Pancreas (tissue), 10 donors: ENCODE data around the gene C1orf185. TPM values are rescaled to one million over a fixed set of nuclear protein-coding genes. Genes with fewer than 3 reads are reported as not detected.
"Not testable (repeated sequence)": the region's sequence is repeated elsewhere in the genome, so short reads cannot be mapped to it uniquely, and the experiment has no call there.

Experiments
- ATAC-seq, 4 donors: fragments of 200-7000 bp; cut with Tn5 transposase; one replicate each; pipeline versions ENCODE4 v1.8.0 to v1.9.1; 2020; ENCODE audit warnings: mild to moderate bottlenecking in 4 of 4, moderate library complexity in 4 of 4
- DNase-seq, 6 donors: peaks; one replicate each; pipeline ENCODE4 v3.0.0-alpha.2; 2020
- FAIRE-seq: peaks from 2 replicates; lab custom pipeline; 2012; peaks lifted over from hg19 to GRCh38; lab: Jason Lieb, UNC
- H3K27ac ChIP-seq, 4 donors: fragments of 200-600 bp; sonication (generic); 1 replicate in 3 of 4; 2 replicates in 1 of 4; pipeline versions ENCODE4 v1.5.0 to v1.8.0; 2020
- H3K27me3 ChIP-seq, 4 donors: fragments of 200-600 bp; one replicate each; pipeline ENCODE4 v1.8.0; 2021
- H3K36me3 ChIP-seq, 3 donors: fragments of 200-600 bp; sonication (generic) in 1 of 3; one replicate each; pipeline versions ENCODE4 v1.5.0 to v1.8.0; 2020 to 2021
- H3K4me1 ChIP-seq, 3 donors: fragments of 200-600 bp; one replicate each; pipeline ENCODE4 v1.8.0; 2021
- H3K4me3 ChIP-seq, 4 donors: fragments of 200-600 bp; sonication (generic) in 2 of 4; one replicate each; pipeline versions ENCODE4 v1.5.0 to v1.8.0; 2020 to 2021
- H3K9me3 ChIP-seq, 4 donors: fragments of 200-600 bp; one replicate each; pipeline ENCODE4 v1.8.0; 2021
- CTCF ChIP-seq, 4 donors: fragments of 200-600 bp; sonication (generic) in 3 of 4; IDR thresholded peaks; one replicate each; pipeline versions ENCODE4 v1.5.0 to v1.8.0; 2021; ENCODE audit warnings: antibody characterized with exemption in 4 of 4
- WGBS, 2 donors: extraction: QIAGEN DNeasy Blood & Tissue Kit; methylation state at CpG; one replicate each; pipeline ENCODE4 v1.1.7; 2013; 5-methylcytosine and 5-hydroxymethylcytosine counted together
- intact Hi-C, 3 donors: fragments of 100-400 bp; cut with DNase I; formaldehyde crosslinking; loops; one replicate each; pipeline versions ENCODE4 v1.11.1 to v1.14.2; 2022
- polyA plus RNA-seq, 2 donors: library from polyadenylated mRNA; stranded (reverse); fragments of 200-250 nt; gene quantifications; one replicate each; pipeline ENCODE4 v1.2.3, GENCODE V29; 2013
- total RNA-seq, 6 donors: library from RNA; stranded (reverse); fragmentation: NEBNext Ultra II Directional in 4 of 6; extraction: Animal tissue kit (Norgen Biotek cat#: 25700) in 4 of 6; gene quantifications; one replicate each; pipeline versions ENCODE4 v1.2.1 to v1.2.4, GENCODE V29; 2021 to 2023
- donor health status: healthy with polysubstance abuse.
- donor health status: DM: no; HTN: no; CAD: no; lungs with moderate emphysema.
- donor health status: DM: no; HTN: no; CAD: no.
- donor health status: control.
- donor health status: control.
- donor health status: Bipolar disorder and iron deficiency.
- donor health status: DM: yes; HTN: yes; CAD: no.
- donor health status: DM: no; HTN: no; CAD: no.
- donor health status: DM: no; HTN: no; CAD: no.
- donor health status: DM: yes; HTN: yes; CAD: no.

Gene C1orf185
- total and polyA plus RNA-seq, 8 donors = not detected

- WGBS, 2 donors = 38 to 56% methylated on average over 2 of the region's 2 CpGs
- ATAC-seq (peak in 2 of 4 donors; percentile 22 to 30), DNase-seq (no peak), FAIRE-seq (no peak)
- Histone ChIP-seq H3K27me3 (no peaks in the 10 kb centered on the region), H3K36me3 (no peaks in the 10 kb centered on the region), H3K4me3 (no peak overlapping the region), H3K27ac (no peak overlapping the region), H3K9me3 (no peaks in the 10 kb centered on the region), H3K4me1 (no peaks in the 10 kb centered on the region)
- TF ChIP-seq CTCF (IDR thresholded peaks at IDR 0.05) = no peak
- intact Hi-C loops = no loop called here
These were observed 73.2 kb downstream of the C1orf185 start for GRCh38 chr1:51175278-51175677.

GRCh38 chr1:51177988-51178387 is 76.0 kb downstream of the C1orf185 start:
- 88 to 93% methylated on average over 6 of the region's 6 CpGs for whole genome bisulfite sequencing, 2 donors
- intact Hi-C loops = not testable (repeated sequence)

GRCh38 chr1:51188230-51188629 is 86.2 kb downstream of the C1orf185 start:
- intact Hi-C loops = loop anchor here in 1 of 3 donors (10.0 kb wide), 1 partner anchor 413 kb away; no protein-coding TSS in a partner anchor
- DNase-seq = no peak
- Histone ChIP-seq H3K36me3 (no peaks in the 10 kb centered on the region), H3K27me3 (no peaks in the 10 kb centered on the region), H3K9me3 (no peaks in the 10 kb centered on the region), H3K27ac (no peak overlapping the region), H3K4me3 (no peak overlapping the region), H3K4me1 (no peaks in the 10 kb centered on the region)
- TF ChIP-seq CTCF (IDR thresholded peaks at IDR 0.05) = no peak
- FAIRE-seq = no peak
- ATAC-seq = peak in 1 of 4 donors; percentile 34

More at GRCh38 chr1:51177988-51178387, 76.0 kb downstream of the C1orf185 start:
- FAIRE-seq, H3K4me1 ChIP-seq, H3K9me3 ChIP-seq, ATAC-seq, H3K27me3 ChIP-seq, DNase-seq, H3K4me3 ChIP-seq, H3K36me3 ChIP-seq, H3K27ac ChIP-seq: not testable (repeated sequence)

GRCh38 chr1:51189421-51190073 is 87.5 kb downstream of the C1orf185 start:
- DNase-seq = peak in 3 of 6 donors; percentile 9 to 41 (median 30)
- no peak overlapping the region for H3K27ac ChIP-seq
- peak; percentile 56 to 89 (median 84) for ATAC-seq
- TF ChIP-seq CTCF (IDR thresholded peaks at IDR 0.05) = peak; percentile 51 to 79 (median 64)
- no peak overlapping the region for H3K4me3 ChIP-seq
- H3K9me3 ChIP-seq = no peaks in the 10 kb centered on the region
- H3K4me1 ChIP-seq = no peaks in the 10 kb centered on the region
- intact Hi-C loops = loop anchor here in 1 of 3 donors (10.0 kb wide), 1 partner anchor 415 kb away; no protein-coding TSS in a partner anchor
- FAIRE-seq = peak; percentile 97
- H3K36me3 ChIP-seq = no peaks in the 10 kb centered on the region
- 26 to 32% methylated on average over 2 of the region's 2 CpGs for WGBS, 2 donors
- no peaks in the 10 kb centered on the region for H3K27me3 ChIP-seq

GRCh38 chr1:51190961-51191360 is 88.9 kb downstream of the C1orf185 start:
- Histone ChIP-seq H3K4me1 (no peaks in the 10 kb centered on the region), H3K4me3 (no peak overlapping the region), H3K27ac (no peak overlapping the region), H3K9me3 (no peaks in the 10 kb centered on the region), H3K36me3 (no peaks in the 10 kb centered on the region), H3K27me3 (no peaks in the 10 kb centered on the region)
- ATAC-seq (no peak), FAIRE-seq (no peak), DNase-seq (no peak)
- WGBS, 2 donors = 40 to 65% methylated on average over 1 of the region's 1 CpG
- intact Hi-C loops = no loop called here
- TF ChIP-seq CTCF (IDR thresholded peaks at IDR 0.05) = no peak
